ENCODE data around the gene FGD2.

FGD2 gene

GRCh38 chr6:37061157-37061804 is 55.8 kb downstream of the FGD2 start:
- FAIRE-seq, result no peak

- FAIRE-seq, result no peak
Observed at GRCh38 chr6:37062424-37062823, 57.0 kb downstream of the FGD2 start.

GRCh38 chr6:37068356-37069270 is 63.2 kb downstream of the FGD2 start:
- FAIRE-seq, result no peak

GRCh38 chr6:37069639-37070038 is 64.2 kb downstream of the FGD2 start:
- no peak for FAIRE-seq

GRCh38 chr6:37072526-37072925 is 67.1 kb downstream of the FGD2 start:
- no peak for FAIRE-seq

- FAIRE-seq, result no peak
Observed at GRCh38 chr6:37074053-37074827, 68.8 kb downstream of the FGD2 start.

- FAIRE-seq, result no peak
Observed at GRCh38 chr6:37077191-37077904, 71.9 kb downstream of the FGD2 start.

GRCh38 chr6:37077905-37078296 is 72.4 kb downstream of the FGD2 start:
- FAIRE-seq, result no peak
